Measurements from ENCODE around the gene CLINT1. TPM values are rescaled to one million over a fixed set of nuclear protein-coding genes. Genes with fewer than 3 reads are reported as not detected.

CLINT1 gene
- total and polyA plus RNA-seq, 9 of the 15 experiments (the other 6 are each of a cell fraction or from before 2014, with no cell fraction given), result 23.6 to 125 (median 71.4) TPM

- TF ChIP-seq, protein P1, sequence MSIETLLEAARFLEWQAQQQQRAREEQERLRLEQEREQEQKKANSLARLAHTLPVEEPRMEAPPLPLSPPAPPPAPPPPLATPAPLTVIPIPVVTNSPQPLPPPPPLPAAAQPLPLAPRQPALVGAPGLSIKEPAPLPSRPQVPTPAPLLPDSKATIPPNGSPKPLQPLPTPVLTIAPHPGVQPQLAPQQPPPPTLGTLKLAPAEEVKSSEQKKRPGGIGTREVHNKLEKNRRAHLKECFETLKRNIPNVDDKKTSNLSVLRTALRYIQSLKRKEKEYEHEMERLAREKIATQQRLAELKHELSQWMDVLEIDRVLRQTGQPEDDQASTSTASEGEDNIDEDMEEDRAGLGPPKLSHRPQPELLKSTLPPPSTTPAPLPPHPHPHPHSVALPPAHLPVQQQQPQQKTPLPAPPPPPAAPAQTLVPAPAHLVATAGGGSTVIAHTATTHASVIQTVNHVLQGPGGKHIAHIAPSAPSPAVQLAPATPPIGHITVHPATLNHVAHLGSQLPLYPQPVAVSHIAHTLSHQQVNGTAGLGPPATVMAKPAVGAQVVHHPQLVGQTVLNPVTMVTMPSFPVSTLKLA (conservative IDR thresholded peaks at IDR 0.05), result peak; percentile 87 to 93
- TF ChIP-seq L3MBTL2 (IDR thresholded peaks at IDR 0.05), result 0 out of 2 replicates have a peak, but pooled peaks have one; percentile 43
- TF ChIP-seq ZEB2 (IDR thresholded peaks at IDR 0.05), result no peak
- TF ChIP-seq, protein P2, sequence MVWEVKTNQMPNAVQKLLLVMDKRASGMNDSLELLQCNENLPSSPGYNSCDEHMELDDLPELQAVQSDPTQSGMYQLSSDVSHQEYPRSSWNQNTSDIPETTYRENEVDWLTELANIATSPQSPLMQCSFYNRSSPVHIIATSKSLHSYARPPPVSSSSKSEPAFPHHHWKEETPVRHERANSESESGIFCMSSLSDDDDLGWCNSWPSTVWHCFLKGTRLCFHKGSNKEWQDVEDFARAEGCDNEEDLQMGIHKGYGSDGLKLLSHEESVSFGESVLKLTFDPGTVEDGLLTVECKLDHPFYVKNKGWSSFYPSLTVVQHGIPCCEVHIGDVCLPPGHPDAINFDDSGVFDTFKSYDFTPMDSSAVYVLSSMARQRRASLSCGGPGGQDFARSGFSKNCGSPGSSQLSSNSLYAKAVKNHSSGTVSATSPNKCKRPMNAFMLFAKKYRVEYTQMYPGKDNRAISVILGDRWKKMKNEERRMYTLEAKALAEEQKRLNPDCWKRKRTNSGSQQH (CRISPR knock-in tag; IDR thresholded peaks at IDR 0.05), result no peak
- TF ChIP-seq ID3 (CRISPR knock-in tag; IDR thresholded peaks at IDR 0.05), result no peak
- TF ChIP-seq ID3 (tag; IDR thresholded peaks at IDR 0.05), result no peak
- no peak; the same call in 1 of the 2 replicates for TF ChIP-seq ZNF584 (CRISPR knock-in tag; IDR thresholded peaks at IDR 0.05; ENCODE audit: low read depth)
- TF ChIP-seq E2F6 (IDR thresholded peaks at IDR 0.05; ENCODE audit: borderline replicate concordance in 1 of 2, extremely low read depth in 1 of 2, insufficient read depth in 1 of 2, insufficient read length in 1 of 2, low read depth in 1 of 2, low read length in 1 of 2, poor library complexity in 1 of 2, severe bottlenecking in 1 of 2), result peak; percentile 18 to 32
- TF ChIP-seq SMARCE1 (IDR thresholded peaks at IDR 0.05), result no peak
- TF ChIP-seq DACH1 (IDR thresholded peaks at IDR 0.05; ENCODE audit: partially characterized antibody), result no peak
- peak; percentile 97 for TF ChIP-seq HCFC1 (IDR thresholded peaks at IDR 0.05; ENCODE audit: low read depth, low read length)
- peak; percentile 79 for TF ChIP-seq POLR2B (IDR thresholded peaks at IDR 0.05; ENCODE audit: low read depth, partially characterized antibody)
- no peak for TF ChIP-seq TRIM25 (IDR thresholded peaks at IDR 0.05; ENCODE audit: borderline replicate concordance)
- no peak for TF ChIP-seq ILF3 (IDR thresholded peaks at IDR 0.05; ENCODE audit: borderline replicate concordance)
- no peak for TF ChIP-seq GATAD2A (IDR thresholded peaks at IDR 0.05)
- TF ChIP-seq, protein P3, sequence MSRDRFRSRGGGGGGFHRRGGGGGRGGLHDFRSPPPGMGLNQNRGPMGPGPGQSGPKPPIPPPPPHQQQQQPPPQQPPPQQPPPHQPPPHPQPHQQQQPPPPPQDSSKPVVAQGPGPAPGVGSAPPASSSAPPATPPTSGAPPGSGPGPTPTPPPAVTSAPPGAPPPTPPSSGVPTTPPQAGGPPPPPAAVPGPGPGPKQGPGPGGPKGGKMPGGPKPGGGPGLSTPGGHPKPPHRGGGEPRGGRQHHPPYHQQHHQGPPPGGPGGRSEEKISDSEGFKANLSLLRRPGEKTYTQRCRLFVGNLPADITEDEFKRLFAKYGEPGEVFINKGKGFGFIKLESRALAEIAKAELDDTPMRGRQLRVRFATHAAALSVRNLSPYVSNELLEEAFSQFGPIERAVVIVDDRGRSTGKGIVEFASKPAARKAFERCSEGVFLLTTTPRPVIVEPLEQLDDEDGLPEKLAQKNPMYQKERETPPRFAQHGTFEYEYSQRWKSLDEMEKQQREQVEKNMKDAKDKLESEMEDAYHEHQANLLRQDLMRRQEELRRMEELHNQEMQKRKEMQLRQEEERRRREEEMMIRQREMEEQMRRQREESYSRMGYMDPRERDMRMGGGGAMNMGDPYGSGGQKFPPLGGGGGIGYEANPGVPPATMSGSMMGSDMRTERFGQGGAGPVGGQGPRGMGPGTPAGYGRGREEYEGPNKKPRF (IDR thresholded peaks at IDR 0.05; ENCODE audit: low read depth, low read length), result no peak
- no peak for TF ChIP-seq HDAC8 (tag; IDR thresholded peaks at IDR 0.05)
- TF ChIP-seq PML (IDR thresholded peaks at IDR 0.05; ENCODE audit: low read length), result peak; percentile 72
These were observed at the start of gene CLINT1 (continued) for GRCh38 chr5:157858527-157859226.

All from K562 (cell line).